ENCODE measurements around the gene PAPOLB. TPM values are rescaled to one million over a fixed set of nuclear protein-coding genes. Genes with fewer than 3 reads are reported as not detected.

Gene PAPOLB
- total RNA-seq (1 to 10 TPM in 1 of 4 donors, under 1 TPM in 2, not detected in 1; 0.27 to 1.1 (median 0.49) TPM), polyA plus RNA-seq (under 1 TPM in 1 of 3 donors, not detected in 2; 0.03 TPM)

DNA sequence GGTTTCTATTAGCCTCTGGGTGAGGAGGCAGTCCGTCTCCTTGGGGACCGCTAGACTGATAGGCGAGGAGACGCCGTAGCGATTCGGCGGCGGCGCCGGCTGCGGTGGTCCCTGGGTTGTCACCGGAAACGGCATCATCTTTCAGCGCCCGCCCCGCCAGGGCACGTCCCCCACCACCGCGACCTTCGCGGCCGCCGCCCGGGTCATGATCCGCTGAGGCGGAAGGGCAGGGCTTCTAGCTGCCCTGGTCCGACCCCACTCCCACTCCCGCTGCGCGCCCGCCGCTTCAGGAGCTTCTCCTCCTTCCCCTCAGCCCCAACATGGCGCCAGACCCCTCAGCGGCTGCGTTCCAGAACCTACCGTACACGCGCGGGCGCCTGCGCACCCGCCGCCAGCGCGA is at the start of gene PAPOLB:
PAPOLB (minus strand) TSS at position 358 of the 400 bp plus-strand sequence; CDS start at position 138, 220 bp downstream.
- peaks cover 0 to 5% (median 0%) of the 10 kb centered on the region in 3 donors for H3K27me3 ChIP-seq
- peaks cover 0 to 9% (median 0%) of the 10 kb centered on the region in 4 donors for H3K4me1 ChIP-seq
- WGBS, 2 donors, result 25 to 62% methylated on average over 46 of the region's 46 CpGs
- no peak within 1 kb of the TSS for H3K27ac ChIP-seq
- peaks cover 0 to 7% (median 0%) of the 10 kb centered on the region in 4 donors for H3K9me3 ChIP-seq
- peak within 1 kb of the TSS; percentile 12 to 52 (median 42) for H3K4me3 ChIP-seq
- H3K36me3 ChIP-seq, result no peaks in the 10 kb centered on the region
- intact Hi-C loops (cut with DNase I), result loop anchor here (2.0 kb wide), 1 partner anchor 57 kb away; no protein-coding TSS in a partner anchor
- no peak for DNase-seq
- TF ChIP-seq POLR2A (IDR thresholded peaks at IDR 0.05), result no peak
- no peak for TF ChIP-seq EP300 (IDR thresholded peaks at IDR 0.05)
- TF ChIP-seq POLR2AphosphoS5 (IDR thresholded peaks at IDR 0.05), result no peak
- TF ChIP-seq, protein P1, sequence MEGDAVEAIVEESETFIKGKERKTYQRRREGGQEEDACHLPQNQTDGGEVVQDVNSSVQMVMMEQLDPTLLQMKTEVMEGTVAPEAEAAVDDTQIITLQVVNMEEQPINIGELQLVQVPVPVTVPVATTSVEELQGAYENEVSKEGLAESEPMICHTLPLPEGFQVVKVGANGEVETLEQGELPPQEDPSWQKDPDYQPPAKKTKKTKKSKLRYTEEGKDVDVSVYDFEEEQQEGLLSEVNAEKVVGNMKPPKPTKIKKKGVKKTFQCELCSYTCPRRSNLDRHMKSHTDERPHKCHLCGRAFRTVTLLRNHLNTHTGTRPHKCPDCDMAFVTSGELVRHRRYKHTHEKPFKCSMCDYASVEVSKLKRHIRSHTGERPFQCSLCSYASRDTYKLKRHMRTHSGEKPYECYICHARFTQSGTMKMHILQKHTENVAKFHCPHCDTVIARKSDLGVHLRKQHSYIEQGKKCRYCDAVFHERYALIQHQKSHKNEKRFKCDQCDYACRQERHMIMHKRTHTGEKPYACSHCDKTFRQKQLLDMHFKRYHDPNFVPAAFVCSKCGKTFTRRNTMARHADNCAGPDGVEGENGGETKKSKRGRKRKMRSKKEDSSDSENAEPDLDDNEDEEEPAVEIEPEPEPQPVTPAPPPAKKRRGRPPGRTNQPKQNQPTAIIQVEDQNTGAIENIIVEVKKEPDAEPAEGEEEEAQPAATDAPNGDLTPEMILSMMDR (IDR thresholded peaks at IDR 0.05), result no peak

DNA sequence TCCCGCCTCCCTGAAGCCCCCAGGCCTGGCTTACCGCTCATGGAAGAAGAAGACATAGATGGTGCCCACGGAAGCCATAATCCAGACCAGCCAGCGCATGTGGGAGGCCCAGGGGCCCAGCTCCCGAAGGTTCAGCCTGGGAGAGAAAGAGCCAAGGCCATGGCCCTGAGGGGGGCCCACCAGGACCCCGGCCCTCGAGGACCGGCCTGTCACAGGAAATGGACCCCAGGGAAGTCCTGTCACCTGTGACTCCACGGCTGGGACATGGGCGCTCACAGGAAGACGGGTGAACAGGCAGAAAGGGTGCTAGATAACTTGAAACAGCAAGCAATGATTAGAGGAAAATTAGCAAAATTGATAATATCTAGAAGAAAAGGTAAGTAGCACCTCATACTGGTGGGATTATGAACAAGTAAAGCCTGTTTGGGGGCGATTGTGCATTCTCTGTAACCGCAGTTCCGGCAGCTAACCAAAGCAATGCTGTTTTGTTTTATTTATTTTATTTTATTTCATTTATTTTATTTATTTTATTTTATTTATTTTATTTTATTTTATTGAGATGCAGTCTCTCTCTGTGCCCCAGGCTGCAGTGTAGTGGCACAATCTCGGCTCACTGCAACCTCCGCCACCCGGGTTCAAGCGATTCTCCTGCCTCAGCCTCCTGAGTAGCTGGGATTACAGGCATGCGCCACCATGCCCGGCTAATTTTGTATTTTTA is 49.4 kb upstream of the PAPOLB start:
- Histone ChIP-seq H3K27ac (no peak overlapping the region), H3K9me3 (no peaks in the 10 kb centered on the region), H3K36me3 (no peaks in the 10 kb centered on the region), H3K4me1 (no peaks in the 10 kb centered on the region), H3K4me3 (no peak overlapping the region), H3K27me3 (no peaks in the 10 kb centered on the region)
- DNase-seq, result no peak
- 82 to 87% methylated on average over 20 of the region's 20 CpGs for WGBS, 2 donors
- intact Hi-C loops (cut with DNase I), result no loop called here
- TF ChIP-seq EP300 (IDR thresholded peaks at IDR 0.05) (no peak), POLR2A (IDR thresholded peaks at IDR 0.05) (no peak), POLR2AphosphoS5 (IDR thresholded peaks at IDR 0.05) (no peak)
- TF ChIP-seq, protein P1 (IDR thresholded peaks at IDR 0.05), result no peak

DNA sequence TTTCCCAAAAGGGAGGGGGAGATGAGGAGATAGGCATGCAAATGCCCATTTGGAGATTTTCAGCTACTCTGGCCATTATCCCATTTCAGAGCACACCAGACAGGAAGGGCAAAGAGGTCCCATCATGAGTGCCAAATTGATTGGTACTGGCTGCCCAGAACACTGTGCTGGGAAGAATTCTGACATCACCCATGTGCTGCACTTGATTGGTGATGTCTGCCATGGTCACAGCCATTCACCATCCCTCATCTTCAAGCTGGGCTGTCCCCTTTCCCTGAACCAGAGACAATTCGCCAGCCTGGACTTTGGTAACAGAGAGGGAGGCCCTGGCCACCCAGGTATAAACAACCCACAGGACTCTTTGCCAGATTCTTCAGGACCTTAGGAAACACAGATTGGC is 44.9 kb upstream of the PAPOLB start:
- TF ChIP-seq, protein P1 (IDR thresholded peaks at IDR 0.05), result no peak
- TF ChIP-seq POLR2A (IDR thresholded peaks at IDR 0.05) (no peak), POLR2AphosphoS5 (IDR thresholded peaks at IDR 0.05) (no peak), EP300 (IDR thresholded peaks at IDR 0.05) (no peak)
- H3K27me3 ChIP-seq, result peaks cover 0 to 18% (median 0%) of the 10 kb centered on the region in 3 donors
- H3K27ac ChIP-seq, result no peak overlapping the region
- H3K36me3 ChIP-seq, result no peaks in the 10 kb centered on the region
- intact Hi-C loops (cut with DNase I), result no loop called here
- no peaks in the 10 kb centered on the region for H3K9me3 ChIP-seq
- DNase-seq, result no peak
- H3K4me3 ChIP-seq, result no peak overlapping the region
- H3K4me1 ChIP-seq, result no peaks in the 10 kb centered on the region
- 69 to 82% methylated on average over 1 of the region's 1 CpG for WGBS, 2 donors

DNA sequence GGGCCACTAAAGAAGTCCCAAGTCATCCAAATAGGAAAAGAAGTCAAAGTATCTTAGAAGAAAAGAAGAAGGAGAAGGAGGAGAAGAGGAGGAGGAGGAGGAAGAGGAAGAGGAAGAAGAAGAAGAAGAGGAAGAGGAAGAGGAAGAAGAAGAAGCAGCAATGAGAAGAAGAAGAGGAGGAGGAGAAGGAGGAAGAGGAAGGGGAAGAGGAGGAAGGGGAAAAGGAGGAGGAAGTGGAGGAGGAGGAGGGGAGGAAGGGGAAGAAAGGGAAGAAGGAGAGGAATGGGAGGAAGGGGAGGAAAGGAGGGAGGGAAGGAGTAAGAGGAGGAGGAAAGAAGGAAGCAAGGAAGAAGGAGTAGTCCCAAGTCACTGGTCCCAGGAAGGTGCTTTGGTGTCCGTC is 43.3 kb upstream of the PAPOLB start:
- WGBS, 2 donors, result 65 to 81% methylated on average over 1 of the region's 1 CpG
- TF ChIP-seq POLR2A (IDR thresholded peaks at IDR 0.05) (no peak), EP300 (IDR thresholded peaks at IDR 0.05) (no peak), POLR2AphosphoS5 (IDR thresholded peaks at IDR 0.05) (no peak)
- TF ChIP-seq, protein P1 (IDR thresholded peaks at IDR 0.05), result no peak
- no peaks in the 10 kb centered on the region for H3K4me1 ChIP-seq
- intact Hi-C loops (cut with DNase I), result no loop called here
- no peak overlapping the region for H3K27ac ChIP-seq
- H3K4me3 ChIP-seq, result no peak overlapping the region
- no peaks in the 10 kb centered on the region for H3K36me3 ChIP-seq
- H3K9me3 ChIP-seq, result no peaks in the 10 kb centered on the region
- H3K27me3 ChIP-seq, result peaks cover 0 to 18% (median 0%) of the 10 kb centered on the region in 3 donors
- no peak for DNase-seq
